Ovary (tissue), 3 donors: Measurements from ENCODE around the gene AOC3.

Source experiments
- EP300 ChIP-seq: sonication (generic); formaldehyde crosslinking; IDR thresholded peaks from one replicate; pipeline ENCODE4 v1.6.1; 2017; ENCODE audit warnings: antibody characterized with exemption
- POLR2A ChIP-seq: fragments of 450-650 bp; IDR thresholded peaks from one replicate; pipeline ENCODE4 v1.6.1; 2017; ENCODE audit warnings: antibody characterized with exemption, mild to moderate bottlenecking, moderate library complexity
- TF ChIP-seq, protein P1 (sequence below), 3 donors: fragments of 450-650 bp in 2 of 3; fragments of 200-600 bp in 1 of 3; IDR thresholded peaks; one replicate each; pipeline versions ENCODE4 v1.5.1 to v1.8.0; 2016 to 2022; ENCODE audit warnings: antibody characterized with exemption in 3 of 3, mild to moderate bottlenecking in 1 of 3
- donor health status: DM: no; HTN: no; CAD: no.

DNA sequence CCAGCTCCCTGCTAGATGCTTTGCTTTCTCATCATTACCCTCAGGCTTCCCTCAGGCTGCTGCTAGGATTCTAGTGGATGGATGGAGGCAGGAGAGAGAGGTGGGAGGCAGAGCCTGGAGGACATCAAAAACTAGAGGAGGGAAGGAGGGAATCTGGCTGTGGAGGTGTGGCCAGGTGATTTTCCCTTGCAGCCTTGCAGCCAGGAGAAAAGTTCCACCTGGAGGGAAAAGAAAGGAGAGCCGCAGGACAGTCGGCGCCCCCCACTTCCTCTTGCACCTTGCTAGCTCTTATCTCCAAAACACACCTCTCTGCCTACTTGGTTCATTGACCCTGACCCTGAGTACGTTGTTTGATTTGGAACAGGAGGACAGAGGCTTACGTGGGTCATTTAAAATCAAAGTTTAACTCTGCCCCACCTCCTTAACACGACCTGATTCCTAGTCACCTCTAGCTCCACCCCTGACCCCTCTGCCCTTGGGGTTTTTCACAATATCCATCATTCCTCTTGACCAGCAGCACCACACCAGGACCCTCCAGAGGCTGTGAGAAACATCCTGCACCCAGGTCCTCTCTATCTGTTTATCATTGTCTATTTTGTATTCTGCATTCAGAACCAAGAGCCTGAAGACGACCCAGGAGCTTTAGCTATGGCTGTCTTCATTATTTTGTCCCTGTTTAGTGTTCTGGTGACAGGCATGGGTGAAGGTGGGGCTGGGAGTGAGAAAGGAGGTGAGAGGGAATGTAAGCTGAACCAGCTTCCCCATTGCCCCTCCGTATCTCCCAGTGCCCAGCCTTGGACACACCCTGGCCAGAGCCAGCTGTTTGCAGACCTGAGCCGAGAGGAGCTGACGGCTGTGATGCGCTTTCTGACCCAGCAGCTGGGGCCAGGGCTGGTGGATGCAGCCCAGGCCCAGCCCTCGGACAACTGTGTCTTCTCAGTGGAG lies 15.9 kb downstream of the AOC3 start:
- TF ChIP-seq, protein P1, sequence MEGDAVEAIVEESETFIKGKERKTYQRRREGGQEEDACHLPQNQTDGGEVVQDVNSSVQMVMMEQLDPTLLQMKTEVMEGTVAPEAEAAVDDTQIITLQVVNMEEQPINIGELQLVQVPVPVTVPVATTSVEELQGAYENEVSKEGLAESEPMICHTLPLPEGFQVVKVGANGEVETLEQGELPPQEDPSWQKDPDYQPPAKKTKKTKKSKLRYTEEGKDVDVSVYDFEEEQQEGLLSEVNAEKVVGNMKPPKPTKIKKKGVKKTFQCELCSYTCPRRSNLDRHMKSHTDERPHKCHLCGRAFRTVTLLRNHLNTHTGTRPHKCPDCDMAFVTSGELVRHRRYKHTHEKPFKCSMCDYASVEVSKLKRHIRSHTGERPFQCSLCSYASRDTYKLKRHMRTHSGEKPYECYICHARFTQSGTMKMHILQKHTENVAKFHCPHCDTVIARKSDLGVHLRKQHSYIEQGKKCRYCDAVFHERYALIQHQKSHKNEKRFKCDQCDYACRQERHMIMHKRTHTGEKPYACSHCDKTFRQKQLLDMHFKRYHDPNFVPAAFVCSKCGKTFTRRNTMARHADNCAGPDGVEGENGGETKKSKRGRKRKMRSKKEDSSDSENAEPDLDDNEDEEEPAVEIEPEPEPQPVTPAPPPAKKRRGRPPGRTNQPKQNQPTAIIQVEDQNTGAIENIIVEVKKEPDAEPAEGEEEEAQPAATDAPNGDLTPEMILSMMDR (IDR thresholded peaks at IDR 0.05): no peak
- TF ChIP-seq POLR2A (no peak), EP300 (no peak)
